SU-DHL-6 (cell line): ENCODE results near the gene GMPPA.

Experiments used
- H2AFZ ChIP-seq: fragments of 200-600 bp; sonication (generic); 2 replicates; pipeline ENCODE4 v1.6.1; 2014; ENCODE audit warnings: low read depth, mild to moderate bottlenecking, moderate library complexity, mixed read lengths, antibody characterized with exemption, low read length; ENCODE audit not compliant: severe bottlenecking
- H3F3A ChIP-seq: fragments of 200-600 bp; shearing (Covaris generic); 2 replicates; pipeline ENCODE4 v1.6.0; 2016; ENCODE audit warnings: antibody characterized with exemption, mild to moderate bottlenecking; ENCODE audit not compliant: insufficient read depth
- H3K27ac ChIP-seq: fragments of 200-600 bp; sonication (generic); 2 replicates; pipeline ENCODE4 v1.5.1; 2016; ENCODE audit warnings: low read depth, mild to moderate bottlenecking, low read length, moderate library complexity, mixed read lengths
- H3K27me3 ChIP-seq: fragments of 200-600 bp; sonication (generic), shearing (Covaris generic); 2 replicates; pipeline ENCODE4 v1.6.0; 2014; ENCODE audit warnings: mild to moderate bottlenecking, low read length
- H3K36me3 ChIP-seq: fragments of 200-600 bp; sonication (generic); 2 replicates; pipeline ENCODE4 v1.6.1; 2014; ENCODE audit warnings: mild to moderate bottlenecking, low read length, mixed read lengths
- H3K4me2 ChIP-seq: fragments of 300-600, 200-600 bp; shearing (Covaris generic), sonication (generic); 2 replicates; pipeline ENCODE4 v1.6.0; 2014; ENCODE audit warnings: low read length, low read depth, mild to moderate bottlenecking; ENCODE audit not compliant: poor library complexity, severe bottlenecking
- H3K4me3 ChIP-seq: fragments of 200-600 bp; sonication (generic); 2 replicates; pipeline ENCODE4 v1.5.1; 2014; ENCODE audit warnings: antibody characterized with exemption, low read length, mild to moderate bottlenecking, mixed read lengths; ENCODE audit not compliant: insufficient read depth, poor library complexity, severe bottlenecking
- H3K79me2 ChIP-seq: fragments of 200-600 bp; sonication (generic); 2 replicates; pipeline ENCODE4 v1.6.1; 2014; ENCODE audit warnings: mild to moderate bottlenecking, low read length, moderate library complexity; ENCODE audit not compliant: insufficient read depth
- H3K9ac ChIP-seq: fragments of 200-600 bp; sonication (generic); 2 replicates; pipeline ENCODE4 v1.7.0; 2014; ENCODE audit warnings: mild to moderate bottlenecking, low read length
- H3K9me2 ChIP-seq: fragments of 200-600 bp; sonication (generic); replicated peaks from 2 replicates; pipeline ENCODE4 v1.6.1; 2014; ENCODE audit warnings: low read length; ENCODE audit not compliant: insufficient read depth
- H3K9me3 ChIP-seq: fragments of 200-600 bp; sonication (generic); 2 replicates; pipeline ENCODE4 v1.6.1; 2014; ENCODE audit warnings: low read length, mixed read lengths; ENCODE audit not compliant: insufficient read depth
- H4K20me1 ChIP-seq: fragments of 200-600 bp; sonication (generic); 2 replicates; pipeline ENCODE4 v1.6.1; 2014; ENCODE audit warnings: low read depth, mild to moderate bottlenecking, antibody characterized with exemption, low read length, moderate library complexity, mixed read lengths
- EZH2phosphoT487 ChIP-seq: fragments of 200-600 bp; sonication (generic), shearing (Covaris generic); conservative IDR thresholded peaks from 2 replicates; pipeline ENCODE4 v1.6.1; 2018; ENCODE audit warnings: mild to moderate bottlenecking, antibody characterized with exemption, low read length, moderate library complexity, mixed read lengths
- TF ChIP-seq, protein P1 (sequence below): fragments of 200-600 bp; sonication (generic); IDR thresholded peaks from one replicate; pipeline ENCODE4 v1.5.1; 2017; ENCODE audit warnings: antibody characterized with exemption, mild to moderate bottlenecking, low read length, moderate library complexity; ENCODE audit not compliant: insufficient read depth, poor library complexity, severe bottlenecking

The GMPPA gene

DNA sequence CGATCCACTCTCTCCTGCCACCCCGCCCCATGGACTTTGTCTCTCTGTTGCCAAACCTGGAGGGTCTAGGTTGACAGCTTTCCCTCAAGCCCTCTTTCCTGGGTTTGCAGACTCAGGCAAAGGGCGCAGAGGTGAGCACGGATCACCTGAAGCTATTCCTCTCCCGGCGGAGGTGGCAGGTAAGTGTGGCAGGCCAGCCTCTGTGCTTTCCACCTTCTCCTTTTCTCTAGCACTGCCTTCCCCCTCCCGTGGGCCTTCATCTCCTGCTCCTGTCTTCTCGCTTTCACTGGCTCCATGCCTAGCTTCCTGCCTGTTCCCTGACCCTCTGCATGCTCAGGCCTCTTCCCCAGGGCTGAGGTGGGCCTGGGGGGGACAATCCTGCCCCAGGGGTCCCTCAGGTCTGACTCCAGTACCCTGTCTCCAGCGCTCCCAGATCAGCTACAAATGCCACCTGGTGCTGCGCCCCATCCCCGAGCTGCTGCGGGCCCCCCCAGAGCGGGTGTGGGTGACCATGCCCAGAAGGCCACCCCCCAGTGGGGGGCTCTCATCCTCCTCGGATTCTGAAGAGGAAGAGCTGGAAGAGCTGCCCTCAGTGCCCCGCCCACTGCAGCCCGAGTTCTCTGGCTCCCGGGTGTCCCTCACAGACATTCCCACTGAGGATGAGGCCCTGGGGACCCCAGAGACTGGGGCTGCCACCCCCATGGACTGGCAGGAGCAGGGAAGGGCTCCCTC lies 15.9 kb upstream of the GMPPA start:
- TF ChIP-seq, protein P1, sequence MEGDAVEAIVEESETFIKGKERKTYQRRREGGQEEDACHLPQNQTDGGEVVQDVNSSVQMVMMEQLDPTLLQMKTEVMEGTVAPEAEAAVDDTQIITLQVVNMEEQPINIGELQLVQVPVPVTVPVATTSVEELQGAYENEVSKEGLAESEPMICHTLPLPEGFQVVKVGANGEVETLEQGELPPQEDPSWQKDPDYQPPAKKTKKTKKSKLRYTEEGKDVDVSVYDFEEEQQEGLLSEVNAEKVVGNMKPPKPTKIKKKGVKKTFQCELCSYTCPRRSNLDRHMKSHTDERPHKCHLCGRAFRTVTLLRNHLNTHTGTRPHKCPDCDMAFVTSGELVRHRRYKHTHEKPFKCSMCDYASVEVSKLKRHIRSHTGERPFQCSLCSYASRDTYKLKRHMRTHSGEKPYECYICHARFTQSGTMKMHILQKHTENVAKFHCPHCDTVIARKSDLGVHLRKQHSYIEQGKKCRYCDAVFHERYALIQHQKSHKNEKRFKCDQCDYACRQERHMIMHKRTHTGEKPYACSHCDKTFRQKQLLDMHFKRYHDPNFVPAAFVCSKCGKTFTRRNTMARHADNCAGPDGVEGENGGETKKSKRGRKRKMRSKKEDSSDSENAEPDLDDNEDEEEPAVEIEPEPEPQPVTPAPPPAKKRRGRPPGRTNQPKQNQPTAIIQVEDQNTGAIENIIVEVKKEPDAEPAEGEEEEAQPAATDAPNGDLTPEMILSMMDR = no peak
- no peak for TF ChIP-seq EZH2phosphoT487
- H3K9me3 ChIP-seq = no peaks in the 10 kb centered on the region
- H3K9me2 ChIP-seq = no peaks in the 10 kb centered on the region
- H3K79me2 ChIP-seq = no peaks in the 10 kb centered on the region
- no peaks in the 10 kb centered on the region for H3F3A ChIP-seq
- H3K27ac ChIP-seq = no peak overlapping the region
- no peaks in the 10 kb centered on the region for H3K36me3 ChIP-seq
- no peaks in the 10 kb centered on the region for H4K20me1 ChIP-seq
- H3K9ac ChIP-seq = no peak overlapping the region
- no peak overlapping the region for H3K4me3 ChIP-seq
- H3K4me2 ChIP-seq = no peak overlapping the region
- no peaks in the 10 kb centered on the region for H3K27me3 ChIP-seq
- no peak overlapping the region for H2AFZ ChIP-seq

DNA sequence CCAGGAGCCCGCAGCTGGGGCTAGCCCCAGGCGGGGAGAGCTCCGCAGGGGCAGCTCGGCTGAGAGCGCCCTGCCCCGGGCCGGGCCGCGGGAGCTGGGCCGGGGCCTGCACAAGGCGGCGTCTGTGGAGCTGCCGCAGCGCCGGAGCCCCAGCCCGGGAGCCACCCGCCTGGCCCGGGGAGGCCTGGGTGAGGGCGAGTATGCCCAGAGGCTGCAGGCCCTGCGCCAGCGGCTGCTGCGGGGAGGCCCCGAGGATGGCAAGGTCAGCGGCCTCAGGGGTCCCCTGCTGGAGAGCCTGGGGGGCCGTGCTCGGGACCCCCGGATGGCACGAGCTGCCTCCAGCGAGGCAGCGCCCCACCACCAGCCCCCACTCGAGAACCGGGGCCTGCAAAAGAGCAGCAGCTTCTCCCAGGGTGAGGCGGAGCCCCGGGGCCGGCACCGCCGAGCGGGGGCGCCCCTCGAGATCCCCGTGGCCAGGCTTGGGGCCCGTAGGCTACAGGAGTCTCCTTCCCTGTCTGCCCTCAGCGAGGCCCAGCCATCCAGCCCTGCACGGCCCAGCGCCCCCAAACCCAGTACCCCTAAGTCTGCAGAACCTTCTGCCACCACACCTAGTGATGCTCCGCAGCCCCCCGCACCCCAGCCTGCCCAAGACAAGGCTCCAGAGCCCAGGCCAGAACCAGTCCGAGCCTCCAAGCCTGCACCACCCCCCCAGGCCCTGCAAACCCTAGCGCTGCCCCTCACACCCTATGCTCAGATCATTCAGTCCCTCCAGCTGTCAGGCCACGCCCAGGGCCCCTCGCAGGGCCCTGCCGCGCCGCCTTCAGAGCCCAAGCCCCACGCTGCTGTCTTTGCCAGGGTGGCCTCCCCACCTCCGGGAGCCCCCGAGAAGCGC lies 15.0 kb upstream of the GMPPA start:
- Histone ChIP-seq H4K20me1 (no peaks in the 10 kb centered on the region), H3K9me2 (no peaks in the 10 kb centered on the region), H3K9ac (no peak overlapping the region), H3K27me3 (no peaks in the 10 kb centered on the region), H3K4me3 (no peak overlapping the region), H3F3A (no peaks in the 10 kb centered on the region), H3K79me2 (no peaks in the 10 kb centered on the region), H2AFZ (no peak overlapping the region), H3K4me2 (no peak overlapping the region), H3K27ac (no peak overlapping the region), H3K36me3 (no peaks in the 10 kb centered on the region), H3K9me3 (no peaks in the 10 kb centered on the region)
- TF ChIP-seq, protein P1 = no peak
- TF ChIP-seq EZH2phosphoT487 = no peak

DNA sequence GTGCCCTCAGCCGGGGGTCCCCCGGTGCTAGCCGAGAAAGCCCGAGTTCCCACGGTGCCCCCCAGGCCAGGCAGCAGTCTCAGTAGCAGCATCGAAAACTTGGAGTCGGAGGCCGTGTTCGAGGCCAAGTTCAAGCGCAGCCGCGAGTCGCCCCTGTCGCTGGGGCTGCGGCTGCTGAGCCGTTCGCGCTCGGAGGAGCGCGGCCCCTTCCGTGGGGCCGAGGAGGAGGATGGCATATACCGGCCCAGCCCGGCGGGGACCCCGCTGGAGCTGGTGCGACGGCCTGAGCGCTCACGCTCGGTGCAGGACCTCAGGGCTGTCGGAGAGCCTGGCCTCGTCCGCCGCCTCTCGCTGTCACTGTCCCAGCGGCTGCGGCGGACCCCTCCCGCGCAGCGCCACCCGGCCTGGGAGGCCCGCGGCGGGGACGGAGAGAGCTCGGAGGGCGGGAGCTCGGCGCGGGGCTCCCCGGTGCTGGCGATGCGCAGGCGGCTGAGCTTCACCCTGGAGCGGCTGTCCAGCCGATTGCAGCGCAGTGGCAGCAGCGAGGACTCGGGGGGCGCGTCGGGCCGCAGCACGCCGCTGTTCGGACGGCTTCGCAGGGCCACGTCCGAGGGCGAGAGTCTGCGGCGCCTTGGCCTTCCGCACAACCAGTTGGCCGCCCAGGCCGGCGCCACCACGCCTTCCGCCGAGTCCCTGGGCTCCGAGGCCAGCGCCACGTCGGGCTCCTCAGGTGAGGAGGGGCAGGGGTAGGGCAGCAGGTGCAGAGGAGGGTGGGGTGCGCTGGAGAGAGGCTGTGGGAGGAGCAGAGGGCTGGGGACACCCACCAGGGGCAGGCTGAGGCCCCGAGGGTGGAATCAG lies 14.1 kb upstream of the GMPPA start:
- H3K4me3 ChIP-seq = no peak overlapping the region
- no peak overlapping the region for H2AFZ ChIP-seq
- H3K9me3 ChIP-seq = no peaks in the 10 kb centered on the region
- no peaks in the 10 kb centered on the region for H3K27me3 ChIP-seq
- H4K20me1 ChIP-seq = no peaks in the 10 kb centered on the region
- H3K27ac ChIP-seq = no peak overlapping the region
- TF ChIP-seq EZH2phosphoT487 = no peak
- TF ChIP-seq, protein P1 = no peak
- no peaks in the 10 kb centered on the region for H3F3A ChIP-seq
- H3K9ac ChIP-seq = no peak overlapping the region
- H3K79me2 ChIP-seq = no peaks in the 10 kb centered on the region
- H3K36me3 ChIP-seq = no peaks in the 10 kb centered on the region
- no peak overlapping the region for H3K4me2 ChIP-seq
- H3K9me2 ChIP-seq = no peaks in the 10 kb centered on the region
